SK-N-SH treated with all-trans-retinoic acid at 6 μM for 48 hours (cell line): ENCODE data around the gene KLHL40.

Experiments
- ATAC-seq: fragments of 200-7000 bp; cut with Tn5 transposase; 3 replicates; pipeline ENCODE4 v1.9.1; 2020; ENCODE audit warnings: mild to moderate bottlenecking, moderate library complexity
- ARNTL ChIP-seq: fragments of 450-650 bp; formaldehyde crosslinking; IDR thresholded peaks from 2 replicates; pipeline ENCODE4 v1.5.0; 2020; ENCODE audit warnings: low read depth, mild to moderate bottlenecking, moderate library complexity, borderline replicate concordance
- CSDC2 ChIP-seq: fragments of 250-450 bp; sonication (Bioruptor Pico); IDR thresholded peaks from 2 replicates; pipeline ENCODE4 v1.5.0; 2020; ENCODE audit warnings: mild to moderate bottlenecking, moderate library complexity
- CSRNP3 ChIP-seq: fragments of 250-450 bp; sonication (Bioruptor Pico); IDR thresholded peaks from 2 replicates; pipeline ENCODE4 v1.5.1; 2021; ENCODE audit warnings: mild to moderate bottlenecking, moderate library complexity
- GLIS3 ChIP-seq: fragments of 250-450 bp; sonication (Bioruptor Pico); IDR thresholded peaks from 2 replicates; pipeline ENCODE4 v1.5.0; 2020; ENCODE audit warnings: mild to moderate bottlenecking, moderate library complexity
- OSR1 ChIP-seq: fragments of 250-450 bp; sonication (Bioruptor Pico); IDR thresholded peaks from 2 replicates; pipeline ENCODE4 v1.8.0; 2022; ENCODE audit warnings: moderate library complexity, mild to moderate bottlenecking, inconsistent platforms
- PATZ1 ChIP-seq: fragments of 250-450 bp; sonication (Bioruptor Pico); IDR thresholded peaks from 2 replicates; pipeline ENCODE4 v1.8.0; 2020; ENCODE audit warnings: mild to moderate bottlenecking, moderate library complexity, borderline replicate concordance
- RARB ChIP-seq: fragments of 250-450 bp; sonication (Bioruptor Pico); IDR thresholded peaks from 2 replicates; pipeline ENCODE4 v1.8.0; 2021; ENCODE audit warnings: mild to moderate bottlenecking, moderate library complexity
- SNAI2 ChIP-seq: fragments of 250-450 bp; sonication (Bioruptor Pico); IDR thresholded peaks from 2 replicates; pipeline ENCODE4 v1.5.0; 2020; ENCODE audit warnings: mild to moderate bottlenecking, moderate library complexity
- TCF4 ChIP-seq: fragments of 250-450 bp; sonication (Bioruptor Pico); IDR thresholded peaks from 2 replicates; pipeline ENCODE4 v1.8.0; 2021; ENCODE audit warnings: mild to moderate bottlenecking, moderate library complexity, borderline replicate concordance
- TOX ChIP-seq: fragments of 250-450 bp; sonication (Bioruptor Pico); IDR thresholded peaks from 2 replicates; pipeline ENCODE4 v1.8.0; 2021; ENCODE audit warnings: mild to moderate bottlenecking, moderate library complexity, borderline replicate concordance
- ZC3H10 ChIP-seq: fragments of 250-450 bp; sonication (Bioruptor Pico); IDR thresholded peaks from 2 replicates; pipeline ENCODE4 v1.5.1; 2021; ENCODE audit warnings: mild to moderate bottlenecking, moderate library complexity
- ZFP3 ChIP-seq: fragments of 250-450 bp; sonication (Bioruptor Pico); IDR thresholded peaks from 2 replicates; pipeline ENCODE4 v1.5.0; 2020; ENCODE audit warnings: mild to moderate bottlenecking, moderate library complexity
- ZFP30 ChIP-seq: fragments of 450-650 bp; formaldehyde crosslinking; IDR thresholded peaks from 2 replicates; pipeline ENCODE4 v1.5.0; 2022; ENCODE audit warnings: mild to moderate bottlenecking, moderate library complexity
- ZNF8 ChIP-seq: fragments of 450-650 bp; formaldehyde crosslinking; IDR thresholded peaks from 2 replicates; pipeline ENCODE4 v1.5.0; 2020; ENCODE audit warnings: mild to moderate bottlenecking, moderate library complexity
- TF ChIP-seq, protein P1 (sequence below): fragments of 250-450 bp; sonication (Bioruptor Pico); IDR thresholded peaks from 2 replicates; pipeline ENCODE4 v1.5.1; 2020; ENCODE audit warnings: low read depth, mild to moderate bottlenecking, moderate library complexity
- TF ChIP-seq, protein P2 (sequence below): fragments of 250-450 bp; sonication (Bioruptor Pico); IDR thresholded peaks from 2 replicates; pipeline ENCODE4 v1.5.0; 2020; ENCODE audit warnings: mild to moderate bottlenecking, moderate library complexity
- TF ChIP-seq, protein P3 (sequence below): fragments of 250-450 bp; sonication (Bioruptor Pico); IDR thresholded peaks from 2 replicates; pipeline ENCODE4 v1.8.0; 2021; ENCODE audit warnings: low read depth, mild to moderate bottlenecking, moderate library complexity, borderline replicate concordance

The KLHL40 gene

DNA sequence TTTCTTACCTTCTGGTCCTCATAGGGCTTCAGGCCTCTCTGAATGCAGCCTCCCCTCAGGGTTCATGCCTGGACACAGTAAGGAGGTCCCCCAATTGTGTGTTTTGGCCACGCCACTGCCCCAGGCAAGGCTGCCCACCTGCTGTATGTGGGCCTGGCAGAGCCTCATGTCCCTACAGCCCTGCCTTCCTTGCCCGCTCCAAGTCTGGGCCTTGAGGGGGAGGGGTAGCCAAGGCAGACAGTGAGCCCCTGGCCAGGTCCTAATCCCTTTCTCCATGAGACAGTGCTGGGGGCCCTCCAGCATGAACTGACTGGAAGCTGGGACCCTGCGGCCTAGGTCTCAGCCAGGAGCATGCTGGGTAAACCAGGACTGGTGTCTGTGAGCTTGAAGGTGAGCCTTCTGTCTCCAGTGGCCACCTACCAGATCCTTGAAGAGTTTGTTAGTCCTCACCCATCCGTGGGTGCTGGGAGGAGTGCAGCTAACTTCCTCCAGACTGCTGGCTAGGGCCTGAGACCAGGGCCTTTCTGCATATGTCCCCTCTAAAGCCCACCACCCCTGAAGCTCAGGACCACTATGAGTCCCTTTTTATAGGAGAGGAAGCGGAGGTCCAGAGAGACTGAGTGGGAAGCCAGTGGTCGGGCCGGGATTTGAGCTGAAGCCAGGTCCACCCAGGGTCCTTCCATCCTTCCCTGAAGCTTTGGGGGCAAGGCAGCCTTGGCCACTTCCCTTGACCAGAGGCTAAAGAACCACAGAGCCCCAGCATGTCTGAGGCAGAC, 23.1 kb upstream of the KLHL40 start:
- no peak for ATAC-seq
- TF ChIP-seq ZNF8 (CRISPR knock-in tag) (no peak), OSR1 (no peak), ZC3H10 (CRISPR knock-in tag) (no peak), ARNTL (no peak), SNAI2 (CRISPR knock-in tag) (no peak), CSDC2 (CRISPR knock-in tag) (no peak), TCF4 (CRISPR knock-in tag) (no peak), TOX (CRISPR knock-in tag) (no peak), CSRNP3 (CRISPR knock-in tag) (no peak), GLIS3 (no peak)
- TF ChIP-seq, protein P1, sequence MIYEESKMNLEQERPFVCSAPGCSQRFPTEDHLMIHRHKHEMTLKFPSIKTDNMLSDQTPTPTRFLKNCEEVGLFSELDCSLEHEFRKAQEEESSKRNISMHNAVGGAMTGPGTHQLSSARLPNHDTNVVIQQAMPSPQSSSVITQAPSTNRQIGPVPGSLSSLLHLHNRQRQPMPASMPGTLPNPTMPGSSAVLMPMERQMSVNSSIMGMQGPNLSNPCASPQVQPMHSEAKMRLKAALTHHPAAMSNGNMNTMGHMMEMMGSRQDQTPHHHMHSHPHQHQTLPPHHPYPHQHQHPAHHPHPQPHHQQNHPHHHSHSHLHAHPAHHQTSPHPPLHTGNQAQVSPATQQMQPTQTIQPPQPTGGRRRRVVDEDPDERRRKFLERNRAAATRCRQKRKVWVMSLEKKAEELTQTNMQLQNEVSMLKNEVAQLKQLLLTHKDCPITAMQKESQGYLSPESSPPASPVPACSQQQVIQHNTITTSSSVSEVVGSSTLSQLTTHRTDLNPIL = no peak
- TF ChIP-seq, protein P2, sequence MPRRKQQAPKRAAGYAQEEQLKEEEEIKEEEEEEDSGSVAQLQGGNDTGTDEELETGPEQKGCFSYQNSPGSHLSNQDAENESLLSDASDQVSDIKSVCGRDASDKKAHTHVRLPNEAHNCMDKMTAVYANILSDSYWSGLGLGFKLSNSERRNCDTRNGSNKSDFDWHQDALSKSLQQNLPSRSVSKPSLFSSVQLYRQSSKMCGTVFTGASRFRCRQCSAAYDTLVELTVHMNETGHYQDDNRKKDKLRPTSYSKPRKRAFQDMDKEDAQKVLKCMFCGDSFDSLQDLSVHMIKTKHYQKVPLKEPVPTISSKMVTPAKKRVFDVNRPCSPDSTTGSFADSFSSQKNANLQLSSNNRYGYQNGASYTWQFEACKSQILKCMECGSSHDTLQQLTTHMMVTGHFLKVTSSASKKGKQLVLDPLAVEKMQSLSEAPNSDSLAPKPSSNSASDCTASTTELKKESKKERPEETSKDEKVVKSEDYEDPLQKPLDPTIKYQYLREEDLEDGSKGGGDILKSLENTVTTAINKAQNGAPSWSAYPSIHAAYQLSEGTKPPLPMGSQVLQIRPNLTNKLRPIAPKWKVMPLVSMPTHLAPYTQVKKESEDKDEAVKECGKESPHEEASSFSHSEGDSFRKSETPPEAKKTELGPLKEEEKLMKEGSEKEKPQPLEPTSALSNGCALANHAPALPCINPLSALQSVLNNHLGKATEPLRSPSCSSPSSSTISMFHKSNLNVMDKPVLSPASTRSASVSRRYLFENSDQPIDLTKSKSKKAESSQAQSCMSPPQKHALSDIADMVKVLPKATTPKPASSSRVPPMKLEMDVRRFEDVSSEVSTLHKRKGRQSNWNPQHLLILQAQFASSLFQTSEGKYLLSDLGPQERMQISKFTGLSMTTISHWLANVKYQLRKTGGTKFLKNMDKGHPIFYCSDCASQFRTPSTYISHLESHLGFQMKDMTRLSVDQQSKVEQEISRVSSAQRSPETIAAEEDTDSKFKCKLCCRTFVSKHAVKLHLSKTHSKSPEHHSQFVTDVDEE (CRISPR knock-in tag) = no peak
- TF ChIP-seq, protein P3, sequence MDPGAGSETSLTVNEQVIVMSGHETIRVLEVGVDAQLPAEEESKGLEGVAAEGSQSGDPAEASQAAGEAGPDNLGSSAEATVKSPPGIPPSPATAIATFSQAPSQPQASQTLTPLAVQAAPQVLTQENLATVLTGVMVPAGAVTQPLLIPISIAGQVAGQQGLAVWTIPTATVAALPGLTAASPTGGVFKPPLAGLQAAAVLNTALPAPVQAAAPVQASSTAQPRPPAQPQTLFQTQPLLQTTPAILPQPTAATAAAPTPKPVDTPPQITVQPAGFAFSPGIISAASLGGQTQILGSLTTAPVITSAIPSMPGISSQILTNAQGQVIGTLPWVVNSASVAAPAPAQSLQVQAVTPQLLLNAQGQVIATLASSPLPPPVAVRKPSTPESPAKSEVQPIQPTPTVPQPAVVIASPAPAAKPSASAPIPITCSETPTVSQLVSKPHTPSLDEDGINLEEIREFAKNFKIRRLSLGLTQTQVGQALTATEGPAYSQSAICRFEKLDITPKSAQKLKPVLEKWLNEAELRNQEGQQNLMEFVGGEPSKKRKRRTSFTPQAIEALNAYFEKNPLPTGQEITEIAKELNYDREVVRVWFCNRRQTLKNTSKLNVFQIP (CRISPR knock-in tag) = no peak

DNA sequence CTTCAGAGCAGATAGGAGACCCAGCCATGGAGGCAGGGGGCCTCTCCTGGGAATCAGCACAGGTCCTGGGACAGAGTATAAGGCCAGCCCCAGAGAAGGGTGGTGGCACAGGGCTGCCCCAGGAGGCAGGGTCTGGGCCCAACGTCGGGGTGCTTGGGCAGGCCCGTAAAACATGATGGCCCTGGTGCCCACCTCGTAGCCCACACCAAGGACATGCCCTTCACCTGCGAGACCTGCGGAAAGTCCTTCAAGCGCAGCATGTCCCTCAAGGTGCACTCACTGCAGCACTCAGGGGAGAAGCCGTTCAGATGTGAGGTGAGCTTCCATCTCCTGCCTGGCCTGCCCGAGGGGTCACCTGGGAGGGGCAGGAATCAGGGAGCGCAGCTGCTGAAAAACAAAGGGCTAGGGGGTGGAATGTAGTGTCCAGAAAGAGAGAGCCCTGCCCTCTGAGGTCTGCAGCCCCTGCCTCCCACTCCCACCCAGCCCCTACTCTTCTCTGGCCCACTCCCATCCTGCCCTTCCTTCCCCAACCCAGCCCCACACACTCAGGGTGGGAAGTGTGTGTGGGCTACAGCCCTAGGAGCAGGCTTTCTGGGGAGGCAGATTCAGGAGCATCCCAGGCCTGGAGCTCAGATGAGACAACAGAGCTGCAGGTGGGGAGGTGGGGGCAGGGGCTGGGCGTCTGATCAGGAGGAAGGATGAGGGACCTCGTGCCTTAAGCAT, 22.4 kb upstream of the KLHL40 start:
- no peak for ATAC-seq
- no peak for TF ChIP-seq OSR1
- no peak for TF ChIP-seq ZFP3 (CRISPR knock-in tag)
- TF ChIP-seq, protein P2 (CRISPR knock-in tag) = no peak
- TF ChIP-seq ZFP30 (CRISPR knock-in tag) = no peak
- no peak for TF ChIP-seq CSDC2 (CRISPR knock-in tag)
- no peak for TF ChIP-seq PATZ1 (CRISPR knock-in tag)
- TF ChIP-seq ARNTL = no peak
- TF ChIP-seq TCF4 (CRISPR knock-in tag) = no peak
- no peak for TF ChIP-seq ZC3H10 (CRISPR knock-in tag)
- TF ChIP-seq SNAI2 (CRISPR knock-in tag) = no peak
- no peak for TF ChIP-seq RARB (CRISPR knock-in tag)
